ENCODE results near the gene NUAK1.

Gene NUAK1

GRCh38 chr12:106094304-106094703, 44.5 kb downstream of the NUAK1 start:
- no peak overlapping the region for H3K4me2 ChIP-seq (ENCODE audit: low read length)
- no peak overlapping the region for H3K4me3 ChIP-seq (ENCODE audit: low read length)
- no peaks in the 10 kb centered on the region for H4K20me1 ChIP-seq (ENCODE audit: insufficient read depth, low read length)
- H3K9me3 ChIP-seq (ENCODE audit: insufficient read depth, low read length) = no peaks in the 10 kb centered on the region
- H3K36me3 ChIP-seq (replicated peaks; ENCODE audit: low read depth, low read length) = no peaks in the 10 kb centered on the region
- TF ChIP-seq CTCF (IDR thresholded peaks at IDR 0.05; ENCODE audit: low read depth, low read length) (no peak), EZH2phosphoT487 (IDR thresholded peaks at IDR 0.05; ENCODE audit: low read depth) (no peak)
- H3K9ac ChIP-seq (ENCODE audit: low read length) = no peak overlapping the region
- H3K4me1 ChIP-seq (ENCODE audit: low read length) = peaks cover 11% of the 10 kb centered on the region
- H3K27me3 ChIP-seq (ENCODE audit: low read depth, low read length) = peaks cover 55% of the 10 kb centered on the region
- no peaks in the 10 kb centered on the region for H3K79me2 ChIP-seq (ENCODE audit: low read length)
- no peak overlapping the region for H3K27ac ChIP-seq (ENCODE audit: low read length)
- H2AFZ ChIP-seq (ENCODE audit: low read depth, low read length) = no peak overlapping the region

- TF ChIP-seq EZH2phosphoT487 (IDR thresholded peaks at IDR 0.05; ENCODE audit: low read depth) = no peak
- TF ChIP-seq CTCF (IDR thresholded peaks at IDR 0.05; ENCODE audit: low read depth, low read length) = no peak
- Histone ChIP-seq H3K9me3 (ENCODE audit: insufficient read depth, low read length) (no peaks in the 10 kb centered on the region), H4K20me1 (ENCODE audit: insufficient read depth, low read length) (no peaks in the 10 kb centered on the region), H3K27ac (ENCODE audit: low read length) (no peak overlapping the region), H3K36me3 (replicated peaks; ENCODE audit: low read depth, low read length) (no peaks in the 10 kb centered on the region), H3K4me1 (ENCODE audit: low read length) (peaks cover 2% of the 10 kb centered on the region), H3K4me2 (ENCODE audit: low read length) (no peak overlapping the region), H3K4me3 (ENCODE audit: low read length) (no peak overlapping the region), H2AFZ (ENCODE audit: low read depth, low read length) (no peak overlapping the region), H3K27me3 (ENCODE audit: low read depth, low read length) (peaks cover 45% of the 10 kb centered on the region), H3K79me2 (ENCODE audit: low read length) (no peaks in the 10 kb centered on the region), H3K9ac (ENCODE audit: low read length) (no peak overlapping the region)
These were observed 45.5 kb downstream of the NUAK1 start for GRCh38 chr12:106093246-106093645.

GRCh38 chr12:106091446-106091820, 47.3 kb downstream of the NUAK1 start:
- H3K79me2 ChIP-seq (ENCODE audit: low read length) = no peaks in the 10 kb centered on the region
- H3K4me1 ChIP-seq (ENCODE audit: low read length) = no peaks in the 10 kb centered on the region
- H3K4me2 ChIP-seq (ENCODE audit: low read length) = no peak overlapping the region
- no peaks in the 10 kb centered on the region for H3K9me3 ChIP-seq (ENCODE audit: insufficient read depth, low read length)
- H3K4me3 ChIP-seq (ENCODE audit: low read length) = no peak overlapping the region
- no peaks in the 10 kb centered on the region for H3K36me3 ChIP-seq (replicated peaks; ENCODE audit: low read depth, low read length)
- H2AFZ ChIP-seq (ENCODE audit: low read depth, low read length) = no peak overlapping the region
- H3K27ac ChIP-seq (ENCODE audit: low read length) = no peak overlapping the region
- no peaks in the 10 kb centered on the region for H4K20me1 ChIP-seq (ENCODE audit: insufficient read depth, low read length)
- H3K27me3 ChIP-seq (ENCODE audit: low read depth, low read length) = peaks cover 45% of the 10 kb centered on the region
- no peak for TF ChIP-seq CTCF (IDR thresholded peaks at IDR 0.05; ENCODE audit: low read depth, low read length)
- TF ChIP-seq EZH2phosphoT487 (IDR thresholded peaks at IDR 0.05; ENCODE audit: low read depth) = no peak
- H3K9ac ChIP-seq (ENCODE audit: low read length) = no peak overlapping the region

GRCh38 chr12:106090591-106091445, 47.9 kb downstream of the NUAK1 start:
- Histone ChIP-seq H3K27me3 (ENCODE audit: low read depth, low read length) (peaks cover 42% of the 10 kb centered on the region), H2AFZ (ENCODE audit: low read depth, low read length) (no peak overlapping the region), H3K36me3 (replicated peaks; ENCODE audit: low read depth, low read length) (no peaks in the 10 kb centered on the region), H3K9ac (ENCODE audit: low read length) (no peak overlapping the region), H3K4me1 (ENCODE audit: low read length) (peaks cover under 1% of the 10 kb centered on the region; the same call in 1 of the 2 replicates), H3K79me2 (ENCODE audit: low read length) (no peaks in the 10 kb centered on the region), H4K20me1 (ENCODE audit: insufficient read depth, low read length) (no peaks in the 10 kb centered on the region), H3K4me3 (ENCODE audit: low read length) (no peak overlapping the region), H3K4me2 (ENCODE audit: low read length) (no peak overlapping the region), H3K9me3 (ENCODE audit: insufficient read depth, low read length) (no peaks in the 10 kb centered on the region), H3K27ac (ENCODE audit: low read length) (no peak overlapping the region)
- TF ChIP-seq CTCF (IDR thresholded peaks at IDR 0.05; ENCODE audit: low read depth, low read length) (no peak), EZH2phosphoT487 (IDR thresholded peaks at IDR 0.05; ENCODE audit: low read depth) (no peak)

Data from OCI-LY3 (cell line).